Keratinocyte (primary cell): Measurements from ENCODE around the gene ASH1L.

Experiments
- CTCF ChIP-seq, 3 experiments: IDR thresholded peaks in 1 of 3; conservative IDR thresholded peaks in 1 of 3; optimal IDR thresholded peaks in 1 of 3; 2 replicates in 2 of 3; 3 replicates in 1 of 3; pipeline versions ENCODE3 to v1.5.1; 2011; ENCODE audit warnings: low read length in 3 of 3, mild to moderate bottlenecking in 3 of 3, moderate library complexity in 2 of 3, control low read depth in 1 of 3, inconsistent platforms in 1 of 3; ENCODE audit not compliant: insufficient read depth in 2 of 3; ENCODE audit errors: extremely low read depth in 1 of 3
- EZH2 ChIP-seq: IDR thresholded peaks from one replicate; pipeline ENCODE4 v1.6.1; 2012; ENCODE audit warnings: inconsistent platforms, mild to moderate bottlenecking, low read length, moderate library complexity

GRCh38 chr1:155574077-155574476 lies 11.5 kb upstream of the ASH1L start:
- TF ChIP-seq CTCF (optimal IDR thresholded peaks at IDR 0.05 in 1 of 3, IDR thresholded peaks at IDR 0.05 in 1 of 3, conservative IDR thresholded peaks at IDR 0.05 in 1 of 3; ENCODE audit: extremely low read depth in 1 of 3, insufficient read depth in 2 of 3, low read length in 3 of 3), result no peak
- no peak for TF ChIP-seq EZH2
